HUES48 (cell line): ENCODE measurements around the gene CDC25C.

ENCODE experiments used
- H3K27ac ChIP-seq: one replicate; pipeline ENCODE4 v1.7.0; 2013; ENCODE audit warnings: low read depth, low read length, inconsistent platforms
- H3K27me3 ChIP-seq: 2 replicates; pipeline ENCODE4 v1.6.1; 2013; ENCODE audit warnings: mild to moderate bottlenecking, low read length; ENCODE audit not compliant: control insufficient read depth, insufficient read depth
- H3K36me3 ChIP-seq: 2 replicates; pipeline ENCODE4 v1.6.1; 2013; ENCODE audit warnings: low read length; ENCODE audit not compliant: control insufficient read depth, insufficient read depth
- H3K4me1 ChIP-seq: 2 replicates; pipeline ENCODE4 v1.6.1; 2013; ENCODE audit warnings: mild to moderate bottlenecking, low read length; ENCODE audit not compliant: control insufficient read depth, insufficient read depth
- H3K4me3 ChIP-seq: 2 replicates; pipeline ENCODE4 v1.5.1; 2013; ENCODE audit warnings: mild to moderate bottlenecking, low read depth, low read length
- H3K9ac ChIP-seq: 2 replicates; pipeline ENCODE4 v1.6.1; 2013; ENCODE audit warnings: mild to moderate bottlenecking, low read depth, low read length, moderate library complexity
- H3K9me3 ChIP-seq: 2 replicates; pipeline ENCODE4 v1.6.1; 2013; ENCODE audit warnings: low read length; ENCODE audit not compliant: control insufficient read depth, insufficient read depth

The CDC25C gene

DNA sequence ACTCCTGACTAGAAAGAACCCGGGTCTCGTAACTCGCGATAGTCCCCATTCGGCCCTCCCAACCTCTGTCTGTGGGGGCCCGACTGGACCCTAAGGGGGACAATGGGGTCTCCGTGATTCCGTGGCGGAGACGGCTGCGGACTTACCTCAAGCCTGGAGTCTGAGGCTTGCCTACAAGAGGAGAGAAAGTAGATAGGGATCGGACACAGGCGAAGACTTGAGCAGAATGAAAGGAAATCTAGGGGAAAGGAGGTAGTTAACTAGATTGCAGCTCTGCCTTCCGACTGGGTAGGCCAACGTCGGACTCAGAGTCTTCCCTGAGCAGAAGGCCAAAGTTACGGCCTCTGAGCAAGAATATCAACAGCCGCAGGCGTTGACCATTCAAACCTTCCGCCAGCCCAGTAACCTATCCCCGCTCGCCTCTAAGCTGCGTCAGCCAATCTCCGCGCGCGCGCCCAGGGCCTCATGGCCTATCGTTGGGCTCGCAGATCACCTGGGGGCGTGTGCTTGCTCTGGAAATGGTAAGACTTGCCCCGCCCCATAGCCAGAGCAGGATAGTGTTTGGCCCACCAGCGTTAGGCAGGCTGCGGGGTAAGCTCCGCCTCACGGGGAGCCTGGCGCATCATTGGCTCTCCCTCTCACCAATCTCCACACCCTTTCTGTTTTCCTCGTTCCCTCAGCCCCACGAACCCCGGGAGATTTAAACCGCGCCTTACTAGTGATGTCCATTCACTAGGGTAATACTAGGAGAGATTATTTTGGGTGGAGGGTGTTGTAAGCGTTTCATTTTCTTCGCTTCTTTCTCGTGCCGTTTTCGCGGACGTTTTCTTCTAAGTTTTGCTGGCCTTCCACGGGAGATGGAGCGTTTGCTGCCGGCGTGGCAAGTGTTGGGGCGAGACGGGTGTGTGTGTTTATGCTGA is at the start of gene CDC25C:
TSS of gene CDC25C (minus strand) at position 356 of the 920 bp plus-strand sequence. CDS start 624 bp downstream, outside the sequence.
- H3K27me3 ChIP-seq, result no peaks in the 10 kb centered on the region
- peak within 1 kb of the TSS; percentile 93 for H3K27ac ChIP-seq
- H3K4me1 ChIP-seq, result peaks cover 3% of the 10 kb centered on the region
- H3K4me3 ChIP-seq, result peak within 1 kb of the TSS; percentile 89
- H3K36me3 ChIP-seq, result peaks cover 19% of the 10 kb centered on the region
- no peaks in the 10 kb centered on the region for H3K9me3 ChIP-seq
- H3K9ac ChIP-seq, result peak within 1 kb of the TSS; percentile 89

- H3K27ac ChIP-seq, result no peak overlapping the region
- no peaks in the 10 kb centered on the region for H3K27me3 ChIP-seq
- no peaks in the 10 kb centered on the region for H3K4me1 ChIP-seq
- no peak overlapping the region for H3K9ac ChIP-seq
- H3K36me3 ChIP-seq, result peaks cover 32% of the 10 kb centered on the region
- no peaks in the 10 kb centered on the region for H3K9me3 ChIP-seq
- no peak overlapping the region for H3K4me3 ChIP-seq
These were observed 41.0 kb upstream of the CDC25C start for GRCh38 chr5:138372653-138373052.

DNA sequence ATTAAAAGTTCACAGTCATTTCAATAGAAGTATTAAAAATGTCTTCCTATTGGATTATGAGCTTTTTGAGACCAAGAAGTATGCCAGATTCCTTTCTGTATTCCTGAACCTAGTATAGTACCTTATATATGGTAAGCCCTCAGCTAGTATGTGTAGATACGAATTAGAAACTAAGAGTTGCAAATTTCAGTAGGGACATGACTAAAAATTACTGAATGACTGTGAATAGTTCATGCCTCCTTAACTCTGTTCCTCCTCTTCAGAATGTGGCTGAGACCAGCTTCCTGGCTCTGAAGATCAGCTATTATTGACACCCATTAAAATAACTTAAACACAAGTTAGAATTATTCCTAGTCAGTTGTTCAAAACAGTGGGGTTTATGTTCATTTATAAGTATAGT is 40.6 kb upstream of the CDC25C start:
- H3K27me3 ChIP-seq, result no peaks in the 10 kb centered on the region
- H3K36me3 ChIP-seq, result peaks cover 27% of the 10 kb centered on the region
- H3K9ac ChIP-seq, result no peak overlapping the region
- H3K4me1 ChIP-seq, result no peaks in the 10 kb centered on the region
- no peak overlapping the region for H3K4me3 ChIP-seq
- H3K27ac ChIP-seq, result no peak overlapping the region
- no peaks in the 10 kb centered on the region for H3K9me3 ChIP-seq

DNA sequence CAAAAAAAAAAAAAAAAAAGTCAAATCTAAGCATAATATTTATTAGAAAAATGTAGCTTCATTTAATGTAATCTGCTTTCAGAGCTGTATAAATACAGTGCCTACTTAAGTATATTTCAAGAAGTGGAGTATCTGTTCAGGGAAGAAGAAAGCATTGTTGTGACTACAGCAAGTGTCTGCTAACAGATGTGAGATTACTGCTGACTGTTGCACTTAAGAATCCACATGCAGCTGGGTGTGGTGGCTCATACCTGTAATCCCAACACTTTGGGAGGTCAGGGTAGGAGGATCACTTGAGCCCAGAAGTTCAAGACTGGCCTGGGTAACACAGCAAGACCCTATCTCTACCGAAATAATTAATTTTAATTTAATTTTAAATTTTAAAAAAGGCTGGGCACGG is 39.9 kb upstream of the CDC25C start:
- Histone ChIP-seq H3K9ac (no peak overlapping the region), H3K9me3 (no peaks in the 10 kb centered on the region), H3K27me3 (no peaks in the 10 kb centered on the region), H3K27ac (no peak overlapping the region), H3K4me1 (no peaks in the 10 kb centered on the region), H3K36me3 (peaks cover 20% of the 10 kb centered on the region), H3K4me3 (no peak overlapping the region)

GRCh38 chr5:138370537-138370936 is 38.9 kb upstream of the CDC25C start:
- H3K9me3 ChIP-seq, result no peaks in the 10 kb centered on the region
- no peaks in the 10 kb centered on the region for H3K4me1 ChIP-seq
- H3K27ac ChIP-seq, result no peak overlapping the region
- no peak overlapping the region for H3K4me3 ChIP-seq
- no peak overlapping the region for H3K9ac ChIP-seq
- no peaks in the 10 kb centered on the region for H3K27me3 ChIP-seq
- peaks cover 16% of the 10 kb centered on the region for H3K36me3 ChIP-seq

DNA sequence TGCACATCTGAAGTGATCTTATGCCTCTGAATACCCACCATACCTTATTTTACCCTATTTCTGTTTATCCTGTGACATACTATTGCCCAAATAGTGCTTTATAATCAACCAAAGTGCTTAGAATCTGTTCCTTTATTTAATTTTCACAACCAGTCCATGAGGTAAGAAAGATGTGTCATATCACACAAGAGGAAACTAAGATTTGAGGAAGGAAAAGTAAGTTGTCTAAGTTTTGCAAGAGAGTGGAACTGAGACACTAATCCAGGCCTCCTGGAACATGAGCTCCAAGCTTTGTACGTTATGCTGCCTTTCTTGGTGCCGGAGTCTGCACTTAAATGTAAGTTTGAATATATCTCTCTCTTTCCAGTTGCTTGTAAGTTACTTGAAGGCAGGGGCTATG is 38.1 kb upstream of the CDC25C start:
- Histone ChIP-seq H3K9ac (no peak overlapping the region), H3K36me3 (peaks cover 12% of the 10 kb centered on the region), H3K9me3 (no peaks in the 10 kb centered on the region), H3K27ac (no peak overlapping the region), H3K4me3 (no peak overlapping the region), H3K4me1 (no peaks in the 10 kb centered on the region), H3K27me3 (no peaks in the 10 kb centered on the region)

DNA sequence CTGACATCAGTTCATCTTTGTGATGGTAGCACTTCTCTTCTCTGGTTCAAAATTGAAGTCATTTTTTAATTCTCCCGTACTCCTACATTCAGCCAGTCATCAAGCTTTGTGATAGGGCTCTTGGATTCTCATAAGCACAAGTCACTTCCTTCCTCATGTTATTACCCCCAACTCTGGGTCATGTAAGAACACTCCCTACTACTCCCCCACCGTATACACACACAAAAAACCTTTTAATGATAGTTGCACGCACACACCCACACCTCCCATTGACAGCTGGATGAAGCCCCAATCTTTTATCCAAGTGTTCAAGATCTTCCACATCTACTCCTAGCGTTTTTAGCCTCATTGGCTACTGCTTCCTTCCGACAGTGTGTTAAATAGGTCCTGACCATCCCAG is 37.7 kb upstream of the CDC25C start:
- Histone ChIP-seq H3K4me3 (no peak overlapping the region), H3K27ac (no peak overlapping the region)

DNA sequence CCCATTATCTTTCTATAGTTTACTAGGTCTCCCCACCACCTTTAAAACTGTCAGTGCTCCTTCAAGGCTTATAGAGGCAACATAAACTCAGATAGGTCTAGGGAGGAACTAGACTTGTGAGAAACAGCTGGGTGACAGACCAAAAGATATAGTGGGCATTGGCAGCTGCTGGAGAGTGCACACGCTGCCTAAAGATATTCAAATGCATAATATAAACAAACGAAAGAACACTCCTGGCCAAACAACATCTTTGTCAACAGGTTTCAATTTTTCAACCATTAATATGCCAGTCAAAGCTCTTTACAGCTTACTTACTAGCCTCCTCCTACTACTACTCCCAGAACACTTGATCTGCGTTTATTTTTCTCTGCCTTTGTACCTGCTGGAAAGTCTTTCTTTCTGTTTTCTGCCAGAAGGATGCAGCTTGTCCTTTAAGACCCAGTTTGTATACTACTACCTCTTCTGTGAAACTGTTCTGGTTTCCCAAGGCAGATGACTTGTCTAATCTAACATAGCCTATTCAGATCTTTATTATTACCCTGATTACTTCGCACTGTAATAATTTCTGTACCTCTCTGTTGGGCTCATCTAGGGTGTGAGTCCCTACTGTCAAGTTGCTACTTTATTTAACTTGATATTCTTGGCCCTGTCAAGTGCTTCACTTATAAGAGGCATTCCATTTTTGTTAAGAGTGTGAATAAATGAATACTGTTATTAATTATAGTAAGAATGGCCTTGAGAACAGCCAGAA is 35.2 kb upstream of the CDC25C start:
- H3K36me3 ChIP-seq, result no peaks in the 10 kb centered on the region

More for the DNA sequence above, 37.7 kb upstream of the CDC25C start:
- no peaks in the 10 kb centered on the region for H3K27me3 ChIP-seq
- 0 out of 2 replicates have a peak, but pooled peaks cover 2% of the 10 kb centered on the region for H3K4me1 ChIP-seq
- peaks cover 9% of the 10 kb centered on the region; the same call in 1 of the 2 replicates for H3K36me3 ChIP-seq
- no peaks in the 10 kb centered on the region for H3K9me3 ChIP-seq
- H3K9ac ChIP-seq, result no peak overlapping the region

GRCh38 chr5:138364576-138364975 is 33.0 kb upstream of the CDC25C start:
- no peak overlapping the region for H3K27ac ChIP-seq
- 0 out of 2 replicates have a peak, but pooled peaks cover 2% of the 10 kb centered on the region for H3K4me1 ChIP-seq
- H3K9ac ChIP-seq, result no peak overlapping the region
- no peaks in the 10 kb centered on the region for H3K27me3 ChIP-seq
- no peak overlapping the region for H3K4me3 ChIP-seq
- H3K9me3 ChIP-seq, result no peaks in the 10 kb centered on the region
- no peaks in the 10 kb centered on the region for H3K36me3 ChIP-seq

More for the DNA sequence above, 35.2 kb upstream of the CDC25C start:
- Histone ChIP-seq H3K27ac (no peak overlapping the region), H3K4me1 (0 out of 2 replicates have a peak, but pooled peaks cover 2% of the 10 kb centered on the region), H3K9ac (no peak overlapping the region), H3K9me3 (no peaks in the 10 kb centered on the region), H3K4me3 (no peak overlapping the region), H3K27me3 (no peaks in the 10 kb centered on the region)

DNA sequence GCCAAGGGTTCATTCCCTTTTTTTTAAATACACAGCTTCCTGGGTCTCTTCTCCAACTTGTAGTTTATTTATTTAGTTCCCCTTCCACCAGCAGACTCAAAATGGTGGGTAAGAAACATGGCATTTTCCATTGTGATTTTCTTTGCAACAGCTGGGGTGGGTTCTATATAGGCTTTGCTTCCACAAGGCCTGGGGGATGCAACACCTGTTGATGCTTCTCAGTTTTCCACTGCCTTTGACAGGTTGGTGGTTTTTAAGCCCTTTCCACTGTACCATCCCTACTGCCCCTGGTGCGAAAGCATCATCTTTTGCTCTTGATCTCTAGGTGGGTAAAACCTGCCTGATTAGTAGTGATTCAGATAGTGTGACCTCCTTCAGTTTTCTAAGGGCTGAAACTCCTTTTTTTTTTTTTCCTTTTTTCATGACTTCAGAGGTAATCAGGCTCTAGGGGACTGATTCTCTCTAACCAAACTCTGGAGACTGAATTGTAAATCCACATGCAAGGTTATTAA is 29.4 kb upstream of the CDC25C start:
- Histone ChIP-seq H3K4me1 (0 out of 2 replicates have a peak, but pooled peaks cover 2% of the 10 kb centered on the region), H3K27me3 (no peaks in the 10 kb centered on the region), H3K9me3 (no peaks in the 10 kb centered on the region), H3K9ac (0 out of 2 replicates have a peak overlapping the region, but pooled peaks have one; percentile 21), H3K4me3 (no peak overlapping the region), H3K27ac (no peak overlapping the region), H3K36me3 (no peaks in the 10 kb centered on the region)
